Thymus (tissue), 11 donors: ENCODE measurements around the gene CA11. TPM values are rescaled to one million over a fixed set of nuclear protein-coding genes. Genes with fewer than 3 reads are reported as not detected.
A peak's percentile ranks its signal among the peaks of the same experiment; 100 is the strongest.

Source experiments
- DNase-seq, 9 donors: peaks; one replicate each; pipeline ENCODE4 v3.0.0-alpha.2; 2013; ENCODE audit warnings: low spot score in 9 of 9, low read depth in 6 of 9, missing footprints in 1 of 9
- H3K27ac ChIP-seq, 2 donors: one replicate each; pipeline ENCODE4 v1.5.1; 2013; ENCODE audit warnings: control low read depth in 1 of 2, low read depth in 1 of 2, low read length in 1 of 2, mild to moderate bottlenecking in 1 of 2, moderate library complexity in 1 of 2
- H3K27me3 ChIP-seq, 2 donors: one replicate each; pipeline ENCODE4 v1.5.1; 2013; ENCODE audit warnings: low read length in 1 of 2; ENCODE audit not compliant: control insufficient read depth in 2 of 2, insufficient read depth in 1 of 2
- H3K36me3 ChIP-seq, 2 donors: one replicate each; pipeline ENCODE4 v1.5.1; 2013; ENCODE audit warnings: low read length in 1 of 2, mild to moderate bottlenecking in 1 of 2, moderate library complexity in 1 of 2; ENCODE audit not compliant: control insufficient read depth in 2 of 2, insufficient read depth in 2 of 2
- H3K4me1 ChIP-seq, 2 donors: one replicate each; pipeline ENCODE4 v1.5.1; 2013; ENCODE audit warnings: low read length in 2 of 2; ENCODE audit not compliant: control insufficient read depth in 2 of 2, insufficient read depth in 2 of 2
- H3K4me3 ChIP-seq, 2 donors: one replicate each; pipeline ENCODE4 v1.5.1; 2013; ENCODE audit warnings: low read length in 2 of 2, control low read depth in 1 of 2, mild to moderate bottlenecking in 1 of 2
- H3K9me3 ChIP-seq, 2 donors: one replicate each; pipeline ENCODE4 v1.5.1; 2013; ENCODE audit warnings: low read length in 1 of 2, mild to moderate bottlenecking in 1 of 2; ENCODE audit not compliant: control insufficient read depth in 2 of 2, insufficient read depth in 1 of 2
- WGBS: extraction: QIAGEN DNeasy Blood & Tissue Kit; methylation state at CpG from one replicate; pipeline ENCODE4 v1.1.7; 2013; 5-methylcytosine and 5-hydroxymethylcytosine counted together
- polyA plus RNA-seq: library from polyadenylated mRNA; stranded (reverse); fragments of 200-250 nt; gene quantifications from one replicate; pipeline ENCODE4 v1.2.3, GENCODE V29; 2013
- total RNA-seq: library from RNA; stranded (reverse); fragments of 120-200 nt; gene quantifications from one replicate; pipeline ENCODE4 v1.2.4, GENCODE V29; 2013
- donor health status: healthy.

CA11 gene
- total and polyA plus RNA-seq, 2 donors = 9.8 to 15.3 TPM

- no peak overlapping the region for H3K4me3 ChIP-seq
- H3K9me3 ChIP-seq = no peaks in the 10 kb centered on the region
- no peaks in the 10 kb centered on the region for H3K36me3 ChIP-seq
- H3K27me3 ChIP-seq = peaks cover 0 to 6% of the 10 kb centered on the region in 2 donors
- H3K4me1 ChIP-seq = peaks cover 16% of the 10 kb centered on the region in 2 donors
- 19% methylated on average over 11 of the region's 11 CpGs for WGBS
- peak in 1 of 9 donors; percentile 50 for DNase-seq
- H3K27ac ChIP-seq = peak overlapping the region; percentile 21 to 68
These were observed 8.5 kb upstream of the CA11 start for GRCh38 chr19:48654299-48655059.

- WGBS = 88% methylated on average over 5 of the region's 5 CpGs
- H3K27me3 ChIP-seq = no peaks in the 10 kb centered on the region
- no peak for DNase-seq
These were observed 5.7 kb upstream of the CA11 start for GRCh38 chr19:48651683-48652048.

GRCh38 chr19:48650974-48651682, 5.1 kb upstream of the CA11 start:
- Histone ChIP-seq H3K9me3 (no peaks in the 10 kb centered on the region), H3K27me3 (peaks cover 0 to under 1% of the 10 kb centered on the region in 2 donors), H3K4me1 (peaks cover 30 to 45% of the 10 kb centered on the region in 2 donors), H3K27ac (no peak overlapping the region), H3K4me3 (no peak overlapping the region), H3K36me3 (no peaks in the 10 kb centered on the region)
- no peak for DNase-seq
- WGBS = 98% methylated on average over 12 of the region's 12 CpGs

More at GRCh38 chr19:48651683-48652048, 5.7 kb upstream of the CA11 start:
- Histone ChIP-seq H3K27ac (no peak overlapping the region), H3K4me3 (no peak overlapping the region), H3K36me3 (no peaks in the 10 kb centered on the region), H3K4me1 (peaks cover 30 to 43% of the 10 kb centered on the region in 2 donors), H3K9me3 (no peaks in the 10 kb centered on the region)

DNA sequence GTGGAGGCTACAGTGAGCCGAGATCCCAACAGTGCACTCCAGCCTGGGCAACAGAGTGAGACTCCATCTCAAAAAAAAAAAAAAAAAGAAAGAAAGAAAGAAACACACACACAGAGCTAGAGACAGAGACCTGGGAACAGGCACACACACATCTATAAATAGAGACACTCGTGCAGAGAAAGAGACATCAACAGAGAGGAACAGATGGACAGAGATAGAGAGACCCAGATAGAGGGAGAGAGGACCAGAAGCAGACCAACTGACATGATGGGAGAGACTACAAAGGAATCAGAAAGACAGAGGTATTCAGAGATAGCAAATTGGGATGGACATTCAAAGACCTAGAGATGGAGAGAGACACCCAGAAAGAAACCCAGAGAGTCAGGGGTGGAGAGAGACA, 2.1 kb upstream of the CA11 start:
- WGBS = 72% methylated on average over 2 of the region's 2 CpGs
- H3K27me3 ChIP-seq = peaks cover 0 to 11% of the 10 kb centered on the region in 2 donors
- no peak for DNase-seq
- no peaks in the 10 kb centered on the region for H3K36me3 ChIP-seq
- no peak overlapping the region for H3K4me3 ChIP-seq
- peak overlapping the region; percentile 18 to 44 for H3K27ac ChIP-seq
- H3K4me1 ChIP-seq = peaks cover 25 to 57% of the 10 kb centered on the region in 2 donors
- H3K9me3 ChIP-seq = no peaks in the 10 kb centered on the region

DNA sequence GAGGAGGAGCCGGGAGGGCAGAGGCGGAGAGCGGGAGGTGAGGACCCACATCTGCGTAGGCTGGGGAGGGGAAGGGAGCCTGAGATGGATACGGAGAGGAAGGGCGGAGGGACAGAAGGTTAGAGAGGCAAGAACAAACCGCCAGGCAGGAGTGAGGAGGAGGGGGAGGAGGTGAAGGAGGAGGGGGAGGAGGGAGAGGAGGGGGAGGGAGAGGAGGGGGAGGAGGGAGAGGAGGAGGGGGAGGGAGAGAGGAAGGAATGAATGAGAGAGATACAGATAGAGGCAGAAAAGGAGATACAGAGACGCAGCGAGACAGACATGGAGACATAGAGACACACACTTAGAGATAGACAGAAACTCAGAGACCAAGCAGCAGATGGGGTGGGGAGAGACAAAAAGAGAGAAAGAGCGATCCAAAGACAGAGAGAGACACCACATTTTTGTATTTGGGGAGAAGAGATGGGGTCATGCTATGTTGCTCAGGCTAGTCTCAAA, 782 bp upstream of the CA11 start:
- WGBS = 14% methylated on average over 7 of the region's 10 CpGs
- DNase-seq = peak in 1 of 9 donors; percentile 43

DNA sequence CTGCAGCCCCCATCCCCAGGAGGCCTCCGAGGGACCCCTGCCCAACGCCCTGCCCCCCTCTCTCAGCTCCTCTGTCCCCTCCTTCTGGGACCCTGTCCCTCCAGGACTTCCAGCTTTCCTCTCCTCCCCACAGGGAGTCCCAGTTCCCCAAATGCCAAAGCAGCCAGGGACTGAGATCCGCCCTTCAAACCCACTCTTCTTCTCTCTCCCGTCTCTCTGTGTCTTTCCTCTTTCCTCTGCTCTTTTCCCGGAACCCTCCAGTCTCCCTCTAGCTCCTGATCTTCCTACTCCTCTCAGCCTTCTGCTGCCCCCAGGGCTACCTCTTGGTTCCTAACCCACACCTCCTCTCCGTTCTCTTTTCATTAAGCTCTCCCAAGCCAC, 377 bp downstream of the CA11 start:
- Histone ChIP-seq H3K27me3 (peaks cover 0 to 11% of the 10 kb centered on the region in 2 donors), H3K4me3 (peak overlapping the region; percentile 55 to 65), H3K9me3 (no peaks in the 10 kb centered on the region), H3K4me1 (peaks cover 24 to 54% of the 10 kb centered on the region in 2 donors), H3K36me3 (no peaks in the 10 kb centered on the region), H3K27ac (peak overlapping the region; percentile 76 to 90)
- WGBS = under 1% methylated on average over 6 of the region's 6 CpGs
- DNase-seq = peak in 1 of 9 donors; percentile 52

More for the DNA sequence above, 782 bp upstream of the CA11 start:
- Histone ChIP-seq H3K27ac (peak overlapping the region; percentile 76 to 90), H3K36me3 (no peaks in the 10 kb centered on the region), H3K4me1 (peaks cover 24 to 54% of the 10 kb centered on the region in 2 donors), H3K27me3 (peaks cover 0 to 11% of the 10 kb centered on the region in 2 donors), H3K4me3 (peak overlapping the region; percentile 55 to 65), H3K9me3 (no peaks in the 10 kb centered on the region)

GRCh38 chr19:48644839-48645619, 958 bp downstream of the CA11 start:
- 4% methylated on average over 25 of the region's 25 CpGs for WGBS
- Histone ChIP-seq H3K27ac (peak overlapping the region; percentile 76 to 90), H3K4me3 (peak overlapping the region; percentile 55 to 65), H3K9me3 (no peaks in the 10 kb centered on the region), H3K36me3 (no peaks in the 10 kb centered on the region), H3K27me3 (peaks cover 0 to 12% of the 10 kb centered on the region in 2 donors), H3K4me1 (peaks cover 24 to 54% of the 10 kb centered on the region in 2 donors)
- peak in 5 of 9 donors; percentile 66 to 88 (median 75) for DNase-seq

- Histone ChIP-seq H3K27me3 (peaks cover 0 to 19% of the 10 kb centered on the region in 2 donors), H3K27ac (no peak overlapping the region), H3K4me3 (no peak overlapping the region), H3K4me1 (peaks cover 19 to 50% of the 10 kb centered on the region in 2 donors), H3K9me3 (no peaks in the 10 kb centered on the region), H3K36me3 (no peaks in the 10 kb centered on the region)
- DNase-seq = no peak
- 88% methylated on average over 4 of the region's 4 CpGs for WGBS
These were observed 1.6 kb downstream of the CA11 start for GRCh38 chr19:48644355-48644754.
